ENCODE data around the gene ECE1. TPM values are rescaled to one million over a fixed set of nuclear protein-coding genes. Genes with fewer than 3 reads are reported as not detected.
A peak's percentile ranks its signal among the peaks of the same experiment; 100 is the strongest.

Gene ECE1
- total RNA-seq, 3 donors from 2014 or later = 103 to 161 (median 149) TPM

DNA sequence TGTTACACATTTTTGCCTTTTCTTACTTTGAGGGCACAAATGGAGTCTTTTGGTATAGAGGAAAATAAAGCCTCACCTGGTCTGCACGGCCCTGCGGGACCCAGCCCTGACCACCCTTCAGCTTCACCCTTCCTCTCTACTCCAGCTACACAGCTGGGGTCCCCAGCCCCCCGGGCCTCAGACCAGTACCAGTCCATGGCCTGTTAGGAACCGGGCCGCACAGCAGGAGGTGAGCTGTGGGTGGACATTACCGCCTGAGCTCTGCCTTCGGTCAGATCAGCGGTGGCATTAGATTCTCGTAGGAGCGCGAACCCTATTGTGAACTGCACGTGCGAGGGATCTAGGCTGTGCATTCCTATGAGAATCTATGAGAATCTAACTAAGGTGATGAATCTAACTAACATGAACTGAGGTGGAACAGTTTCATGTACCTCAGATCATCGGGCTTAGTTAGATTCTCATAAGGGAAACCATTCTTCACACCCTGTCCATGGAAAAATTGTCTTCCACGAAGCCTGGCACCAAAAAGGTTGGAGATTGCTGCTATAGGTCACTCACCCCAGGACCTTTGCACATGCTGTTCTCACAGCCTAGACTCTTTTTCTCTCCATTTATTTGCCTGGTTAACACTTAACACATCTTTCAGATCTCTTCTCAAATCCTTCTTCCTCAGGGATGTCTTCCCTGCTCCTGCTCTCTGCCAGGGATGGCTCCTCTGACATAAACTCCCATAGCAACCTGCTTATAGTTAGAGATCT is 37.5 kb upstream of the ECE1 start:
- no peak for ATAC-seq
- no peak overlapping the region for H3K4me3 ChIP-seq
- intact Hi-C loops (cut with DNase I, micrococcal nuclease) = no loop called here
- no peak for DNase-seq
- H3K9me3 ChIP-seq = no peaks in the 10 kb centered on the region
- H3K36me3 ChIP-seq (ENCODE audit: low read depth) = no peaks in the 10 kb centered on the region
- TF ChIP-seq, protein P1, sequence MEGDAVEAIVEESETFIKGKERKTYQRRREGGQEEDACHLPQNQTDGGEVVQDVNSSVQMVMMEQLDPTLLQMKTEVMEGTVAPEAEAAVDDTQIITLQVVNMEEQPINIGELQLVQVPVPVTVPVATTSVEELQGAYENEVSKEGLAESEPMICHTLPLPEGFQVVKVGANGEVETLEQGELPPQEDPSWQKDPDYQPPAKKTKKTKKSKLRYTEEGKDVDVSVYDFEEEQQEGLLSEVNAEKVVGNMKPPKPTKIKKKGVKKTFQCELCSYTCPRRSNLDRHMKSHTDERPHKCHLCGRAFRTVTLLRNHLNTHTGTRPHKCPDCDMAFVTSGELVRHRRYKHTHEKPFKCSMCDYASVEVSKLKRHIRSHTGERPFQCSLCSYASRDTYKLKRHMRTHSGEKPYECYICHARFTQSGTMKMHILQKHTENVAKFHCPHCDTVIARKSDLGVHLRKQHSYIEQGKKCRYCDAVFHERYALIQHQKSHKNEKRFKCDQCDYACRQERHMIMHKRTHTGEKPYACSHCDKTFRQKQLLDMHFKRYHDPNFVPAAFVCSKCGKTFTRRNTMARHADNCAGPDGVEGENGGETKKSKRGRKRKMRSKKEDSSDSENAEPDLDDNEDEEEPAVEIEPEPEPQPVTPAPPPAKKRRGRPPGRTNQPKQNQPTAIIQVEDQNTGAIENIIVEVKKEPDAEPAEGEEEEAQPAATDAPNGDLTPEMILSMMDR (IDR thresholded peaks at IDR 0.05) = no peak
- H3K4me1 ChIP-seq (ENCODE audit: low read depth) = peaks cover 70% of the 10 kb centered on the region

DNA sequence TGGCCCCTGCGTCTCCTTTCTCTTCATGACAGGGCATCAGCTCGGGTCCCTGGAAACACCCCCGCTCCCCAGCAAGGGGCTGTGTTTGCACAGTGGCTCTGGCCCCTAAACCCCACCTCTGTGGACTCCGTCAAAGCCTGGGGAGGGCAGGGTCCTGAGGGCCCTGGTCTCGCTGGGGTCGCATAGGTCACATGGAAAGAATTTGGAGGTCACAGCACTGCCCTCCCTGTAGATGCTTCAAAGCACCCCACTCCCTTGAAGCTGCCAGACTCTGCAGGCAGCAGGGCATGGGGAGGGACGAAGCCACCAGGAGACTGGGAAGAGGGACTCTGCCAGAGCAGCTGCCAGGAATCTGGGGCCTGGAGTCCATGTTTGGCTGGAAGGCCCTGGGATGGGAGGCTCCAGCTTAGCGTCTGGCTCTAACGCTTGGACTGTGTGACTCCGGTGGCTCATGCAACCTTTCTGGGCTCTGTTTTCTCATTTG is 36.6 kb upstream of the ECE1 start:
- ATAC-seq (no peak), DNase-seq (peak in 2 of 3 donors; percentile 41 to 49)
- Histone ChIP-seq H3K4me3 (no peak overlapping the region), H3K36me3 (ENCODE audit: low read depth) (no peaks in the 10 kb centered on the region), H3K9me3 (no peaks in the 10 kb centered on the region), H3K4me1 (ENCODE audit: low read depth) (peaks cover 69% of the 10 kb centered on the region)
- intact Hi-C loops (cut with DNase I, micrococcal nuclease) = no loop called here
- TF ChIP-seq, protein P1 (IDR thresholded peaks at IDR 0.05) = no peak

DNA sequence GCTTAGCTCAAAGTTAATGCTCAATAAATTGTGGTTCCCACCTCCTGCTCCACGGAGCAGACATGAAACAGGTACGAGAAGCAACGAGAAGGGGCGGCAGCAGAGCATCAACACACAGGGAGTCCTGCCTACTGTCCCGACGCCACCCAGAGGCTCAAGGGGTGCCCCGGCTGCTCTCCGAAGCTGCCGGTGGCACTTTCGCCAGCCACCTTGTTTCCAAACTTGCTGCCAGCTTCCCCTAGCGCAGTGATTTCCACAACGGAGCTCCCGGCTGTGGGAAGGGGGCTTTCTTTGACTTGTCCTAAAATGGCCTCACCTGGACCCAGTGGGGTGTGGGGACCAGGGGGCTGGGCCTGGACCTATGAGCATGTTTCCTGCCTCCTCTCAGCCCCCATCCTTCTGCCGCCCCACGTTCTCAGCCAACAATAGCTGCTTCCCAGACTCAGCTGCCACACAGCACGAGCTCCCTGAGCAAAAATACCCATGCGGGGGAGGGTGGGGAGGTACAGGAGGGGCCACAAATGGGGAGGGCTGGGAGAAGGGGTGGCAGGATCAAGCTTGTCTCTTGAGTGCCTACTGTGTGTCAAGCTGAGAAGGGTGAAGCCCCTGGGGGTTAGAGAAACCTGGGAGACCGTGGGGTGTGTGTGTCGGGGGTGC is 35.6 kb upstream of the ECE1 start:
- DNase-seq (peak in 1 of 3 donors; percentile 52), ATAC-seq (no peak)
- H3K4me3 ChIP-seq = no peak overlapping the region
- TF ChIP-seq, protein P1 (IDR thresholded peaks at IDR 0.05) = no peak
- intact Hi-C loops (cut with DNase I, micrococcal nuclease) = no loop called here
- no peaks in the 10 kb centered on the region for H3K9me3 ChIP-seq
- H3K36me3 ChIP-seq (ENCODE audit: low read depth) = no peaks in the 10 kb centered on the region
- H3K4me1 ChIP-seq (ENCODE audit: low read depth) = peaks cover 67% of the 10 kb centered on the region

DNA sequence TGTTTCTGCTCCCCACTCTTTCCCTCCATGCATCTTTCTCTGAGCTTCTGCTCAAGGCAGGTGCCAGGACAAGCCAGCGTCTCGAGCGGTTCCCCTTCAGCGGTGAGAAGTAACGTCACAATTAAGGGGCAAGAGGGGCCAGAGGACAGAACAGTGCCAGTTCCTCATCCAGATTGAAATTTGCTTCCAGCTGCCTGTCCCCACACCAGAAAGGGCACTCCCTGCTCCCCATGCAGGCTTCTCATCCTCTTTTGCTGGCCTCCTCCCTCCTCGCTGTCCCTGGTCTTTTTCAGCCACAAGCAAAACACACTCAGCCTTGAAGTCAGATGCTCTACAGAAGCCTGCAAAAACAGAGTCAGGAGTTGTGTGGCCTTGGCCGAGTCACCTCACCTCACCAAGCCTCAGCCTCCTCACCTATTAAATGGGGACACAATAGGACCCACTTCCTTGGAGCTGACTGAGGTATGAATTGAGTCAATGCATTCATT is 35.0 kb upstream of the ECE1 start:
- TF ChIP-seq, protein P1 (IDR thresholded peaks at IDR 0.05) = no peak

DNA sequence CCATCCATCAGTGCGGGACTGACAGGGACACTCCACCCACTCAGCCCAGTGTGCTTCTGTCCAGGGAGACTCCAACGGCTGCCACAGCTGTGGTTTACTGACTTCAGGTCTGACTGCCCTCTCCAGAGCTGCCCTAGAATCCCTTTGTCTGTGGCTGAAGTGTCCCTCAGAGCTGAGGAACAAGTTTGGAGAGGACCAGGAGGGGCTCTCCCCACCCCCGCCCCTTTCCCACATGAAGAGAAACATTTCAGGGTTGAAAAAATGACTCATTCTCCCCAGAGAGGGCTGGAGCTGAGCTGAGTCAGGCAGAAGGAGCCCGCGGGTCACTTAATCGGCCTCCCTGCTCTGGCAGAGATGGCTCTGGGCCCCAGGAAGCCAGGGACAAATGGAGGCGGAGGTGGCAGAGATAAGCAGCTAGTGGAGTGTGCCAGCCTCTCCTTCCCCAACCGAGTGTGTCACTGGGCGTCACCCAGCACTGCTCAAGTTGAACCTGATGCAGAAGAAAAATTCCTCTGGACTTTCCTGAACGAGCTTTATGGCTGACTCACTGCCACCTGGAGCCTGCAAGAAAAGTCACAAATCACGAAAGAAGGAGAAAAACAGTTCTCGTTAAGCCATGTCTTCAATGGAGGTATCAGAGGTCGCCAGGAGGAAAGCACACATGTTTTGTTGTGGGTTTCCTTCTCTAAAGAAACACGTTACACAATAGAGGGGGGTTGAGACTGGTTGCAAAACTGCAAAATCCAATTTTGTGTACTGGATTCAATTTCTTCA is 34.3 kb upstream of the ECE1 start:
- Histone ChIP-seq H3K4me3 (no peak overlapping the region), H3K4me1 (ENCODE audit: low read depth) (peaks cover 63% of the 10 kb centered on the region), H3K36me3 (ENCODE audit: low read depth) (no peaks in the 10 kb centered on the region), H3K9me3 (no peaks in the 10 kb centered on the region)
- peak; percentile 74 to 87 (median 79) for DNase-seq
- ATAC-seq = peak; percentile 82
- intact Hi-C loops (cut with DNase I, micrococcal nuclease) = no loop called here
- TF ChIP-seq, protein P1 (IDR thresholded peaks at IDR 0.05) = no peak

More for the DNA sequence above, 35.0 kb upstream of the ECE1 start:
- intact Hi-C loops (cut with DNase I, micrococcal nuclease) = no loop called here
- Histone ChIP-seq H3K4me1 (ENCODE audit: low read depth) (peaks cover 64% of the 10 kb centered on the region), H3K4me3 (no peak overlapping the region), H3K9me3 (no peaks in the 10 kb centered on the region), H3K36me3 (ENCODE audit: low read depth) (no peaks in the 10 kb centered on the region)
- ATAC-seq (no peak), DNase-seq (peak in 2 of 3 donors; percentile 39 to 65)

Measured in mucosa of descending colon (tissue), 3 donors.